HepG2 (cell line): ENCODE data around the gene SNAPIN. TPM values are rescaled to one million over a fixed set of nuclear protein-coding genes. Genes with fewer than 3 reads are reported as not detected.

ENCODE experiments used
- ATF7-NPFF ChIP-seq: sonication (generic); formaldehyde crosslinking; IDR thresholded peaks from 2 replicates; pipeline ENCODE4 v1.8.1; 2023; ENCODE audit warnings: mild to moderate bottlenecking, low read depth, missing genetic modification reagents, moderate library complexity
- BRD4 ChIP-seq: sonication (generic); formaldehyde crosslinking; IDR thresholded peaks from 2 replicates; pipeline ENCODE4 v1.4.0; 2020; ENCODE audit warnings: missing genetic modification reagents
- BRF2 ChIP-seq: sonication (generic); formaldehyde crosslinking; IDR thresholded peaks from 2 replicates; pipeline ENCODE4 v1.8.1; 2022; ENCODE audit warnings: mild to moderate bottlenecking, missing genetic modification reagents
- CAMTA2 ChIP-seq: sonication (generic); formaldehyde crosslinking; IDR thresholded peaks from 2 replicates; pipeline ENCODE4 v1.4.0; 2020; ENCODE audit warnings: mild to moderate bottlenecking, missing genetic modification reagents, borderline replicate concordance
- FOXK2 ChIP-seq: fragments of 450-650 bp; IDR thresholded peaks from 2 replicates; pipeline ENCODE4 v1.6.1; 2016
- GFI1 ChIP-seq: sonication (generic); formaldehyde crosslinking; IDR thresholded peaks from 2 replicates; pipeline ENCODE4 v1.5.0; 2020; ENCODE audit warnings: missing genetic modification reagents, mild to moderate bottlenecking, borderline replicate concordance
- GPN1 ChIP-seq: sonication (generic); formaldehyde crosslinking; IDR thresholded peaks from 2 replicates; pipeline ENCODE4 v1.5.1; 2020; ENCODE audit warnings: missing genetic modification reagents, borderline replicate concordance
- IRX3 ChIP-seq: sonication (generic); formaldehyde crosslinking; IDR thresholded peaks from 2 replicates; pipeline ENCODE4 v1.8.1; 2023; ENCODE audit warnings: mild to moderate bottlenecking, low read depth, missing genetic modification reagents, borderline replicate concordance
- ISL2 ChIP-seq: sonication (generic); formaldehyde crosslinking; IDR thresholded peaks from 2 replicates; pipeline ENCODE4 v1.5.0; 2020; ENCODE audit warnings: missing genetic modification reagents
- KAT7 ChIP-seq: IDR thresholded peaks from 2 replicates; pipeline ENCODE4 v1.6.1; 2018; ENCODE audit warnings: borderline replicate concordance, missing compliant biosample characterization
- KDM5B ChIP-seq: sonication (generic); formaldehyde crosslinking; IDR thresholded peaks from 2 replicates; pipeline ENCODE4 v1.4.0; 2020; ENCODE audit warnings: missing genetic modification reagents, mild to moderate bottlenecking, borderline replicate concordance
- MXD3 ChIP-seq: IDR thresholded peaks from 2 replicates; pipeline ENCODE4 v1.6.1; 2016; ENCODE audit warnings: mild to moderate bottlenecking, missing biosample characterization, missing genetic modification reagents
- NR2F1 ChIP-seq, 2 experiments: fragments of 450-650 bp in 1 of 2; formaldehyde crosslinking in 1 of 2; IDR thresholded peaks; 2 replicates each; pipeline versions ENCODE4 v1.5.0 to v1.6.1; 2016 to 2020; ENCODE audit warnings: mild to moderate bottlenecking in 1 of 2, missing compliant biosample characterization in 1 of 2, missing genetic modification reagents in 1 of 2, moderate library complexity in 1 of 2
- PAWR ChIP-seq: sonication (generic); formaldehyde crosslinking; IDR thresholded peaks from 2 replicates; pipeline ENCODE4 v1.4.0; 2020; ENCODE audit warnings: missing genetic modification reagents, mild to moderate bottlenecking, borderline replicate concordance
- RCOR2 ChIP-seq: IDR thresholded peaks from 2 replicates; pipeline ENCODE4 v1.6.1; 2016; ENCODE audit warnings: missing biosample characterization, missing genetic modification reagents
- STAT6 ChIP-seq: sonication (generic); formaldehyde crosslinking; IDR thresholded peaks from 2 replicates; pipeline ENCODE4 v1.4.0; 2020; ENCODE audit warnings: missing genetic modification reagents, mild to moderate bottlenecking, borderline replicate concordance
- THAP11 ChIP-seq: IDR thresholded peaks from 2 replicates; pipeline ENCODE4 v1.6.1; 2016; ENCODE audit warnings: missing biosample characterization, missing genetic modification reagents
- TOE1 ChIP-seq: sonication (generic); formaldehyde crosslinking; IDR thresholded peaks from 2 replicates; pipeline ENCODE4 v1.4.0; 2020; ENCODE audit warnings: mild to moderate bottlenecking, missing genetic modification reagents
- ZNF180 ChIP-seq: sonication (generic); formaldehyde crosslinking; IDR thresholded peaks from 2 replicates; pipeline ENCODE4 v1.4.0; 2020; ENCODE audit warnings: low read depth, missing genetic modification reagents, borderline replicate concordance
- ZNF33A ChIP-seq: sonication (generic); formaldehyde crosslinking; IDR thresholded peaks from 2 replicates; pipeline ENCODE4 v1.5.1; 2020; ENCODE audit warnings: missing genetic modification reagents, mild to moderate bottlenecking, moderate library complexity, borderline replicate concordance
- ZNF44 ChIP-seq: sonication (generic); formaldehyde crosslinking; IDR thresholded peaks from 2 replicates; pipeline ENCODE4 v1.5.1; 2020; ENCODE audit warnings: mild to moderate bottlenecking, missing genetic modification reagents
- ZSCAN30 ChIP-seq: sonication (generic); formaldehyde crosslinking; IDR thresholded peaks from 2 replicates; pipeline ENCODE4 v1.5.0; 2020; ENCODE audit warnings: mild to moderate bottlenecking, missing genetic modification reagents
- polyA plus RNA-seq, 8 experiments: library from polyadenylated mRNA; depleted of rRNA in 3 of 8; stranded (reverse) in 7 of 8; unstranded in 1 of 8; fragments of >200 nt; fragmentation: Illumina TruSeq in 4 of 8; extraction: Trizol in 4 of 8; gene quantifications; 2 replicates each; pipeline versions ENCODE4 v1.2.1 to v1.2.3, GENCODE V29; 2011 to 2016; ENCODE audit warnings: low read depth in 4 of 8, missing spikeins in 1 of 8, mixed read lengths in 1 of 8; ENCODE audit not compliant: insufficient read depth in 1 of 8
- total RNA-seq, 5 experiments: library from RNA; depleted of rRNA; stranded (reverse); fragments of >200 nt; fragmentation: Illumina TruSeq; extraction: Trizol; gene quantifications; 2 replicates each; pipeline ENCODE4 v1.2.3, GENCODE V29; 2016; ENCODE audit warnings: low read depth in 1 of 5

The SNAPIN gene
- total and polyA plus RNA-seq, 2 of the 13 experiments (the other 11 are each of a cell fraction or from before 2014, with no cell fraction given): 23.9 to 25.7 TPM

- TF ChIP-seq KAT7 (CRISPR knock-in tag) (no peak; the same call in 1 of the 2 replicates), STAT6 (CRISPR knock-in tag) (peak; percentile 30; the same call in 1 of the 2 replicates), CAMTA2 (CRISPR knock-in tag) (no peak; the same call in 1 of the 2 replicates), FOXK2 (peak; percentile 37; the same call in 1 of the 2 replicates), PAWR (CRISPR knock-in tag) (no peak), BRD4 (CRISPR knock-in tag) (peak; percentile 78; the same call in 1 of the 2 replicates), ATF7-NPFF (peak; percentile 74; the same call in 1 of the 2 replicates), ZNF44 (CRISPR knock-in tag) (no peak), ZNF33A (CRISPR knock-in tag) (no peak), TOE1 (CRISPR knock-in tag) (0 out of 2 replicates have a peak, but pooled peaks have one; percentile 7), RCOR2 (CRISPR knock-in tag) (no peak), IRX3 (CRISPR knock-in tag) (no peak; the same call in 1 of the 2 replicates), ZNF180 (CRISPR knock-in tag) (no peak), GFI1 (CRISPR knock-in tag) (peak; percentile 62; the same call in 1 of the 2 replicates), NR2F1 (CRISPR knock-in tag; IDR thresholded peaks at IDR 0.05) (no peak), ZSCAN30 (CRISPR knock-in tag) (no peak), THAP11 (CRISPR knock-in tag) (peak; percentile 90), BRF2 (CRISPR knock-in tag) (peak; percentile 71), MXD3 (CRISPR knock-in tag) (0 out of 2 replicates have a peak, but pooled peaks have one; percentile 47), ISL2 (CRISPR knock-in tag) (0 out of 2 replicates have a peak, but pooled peaks have one; percentile 36), KDM5B (peak; percentile 93; the same call in 1 of the 2 replicates), GPN1 (CRISPR knock-in tag) (no peak)
Measured at GRCh38 chr1:153633754-153634665, 24.5 kb upstream of the SNAPIN start, which contains the start of gene CHTOP (continued).
